Measurements from ENCODE around the gene MTF1. TPM values are rescaled to one million over a fixed set of nuclear protein-coding genes. Genes with fewer than 3 reads are reported as not detected.

Gene MTF1
- total RNA-seq, 1 experiment from 2014 or later: 22.1 TPM

DNA sequence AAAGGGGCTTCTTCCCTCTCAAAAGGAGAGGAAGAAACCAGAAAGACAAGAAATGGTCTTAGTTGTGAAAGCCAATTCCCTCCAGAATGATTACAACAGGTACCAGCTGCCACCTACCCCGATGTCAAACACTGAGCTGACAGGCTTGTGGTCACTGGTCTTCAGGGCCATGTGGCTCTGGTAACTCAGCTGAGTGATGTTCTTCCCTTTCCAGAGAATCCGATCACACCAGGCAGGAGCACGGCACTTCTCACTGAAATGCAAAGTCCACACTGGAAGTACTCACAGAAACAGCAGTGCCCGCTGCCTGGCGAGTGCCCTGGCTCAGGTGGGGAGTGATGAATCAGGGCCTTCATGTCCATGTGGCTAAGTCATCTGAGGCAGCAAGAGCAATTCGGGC, 18.7 kb upstream of the MTF1 start:
- no peaks in the 10 kb centered on the region for H3K36me3 ChIP-seq (ENCODE audit: low read depth)
- H3K4me1 ChIP-seq (replicated peaks; ENCODE audit: insufficient read depth): no peaks in the 10 kb centered on the region
- no peaks in the 10 kb centered on the region; the same call in 1 of the 2 replicates for H4K20me1 ChIP-seq (ENCODE audit: insufficient read depth)
- no peaks in the 10 kb centered on the region for H3K9me2 ChIP-seq (ENCODE audit: insufficient read depth)
- intact Hi-C loops (cut with micrococcal nuclease; ENCODE audit: unreplicated experiment): no loop called here
- H2AFZ ChIP-seq: no peak overlapping the region
- POLR2A ChIA-PET (ENCODE audit: unreplicated experiment): no interaction called here
- H3K4me2 ChIP-seq: no peak overlapping the region
- H3F3A ChIP-seq (ENCODE audit: insufficient read depth, low read depth): no peaks in the 10 kb centered on the region; the same call in 1 of the 2 replicates
- H3K27ac ChIP-seq: no peak overlapping the region
- no TSS peak for BruUV-seq (replicated peaks)
- no peak for TF ChIP-seq EZH2 (IDR thresholded peaks at IDR 0.05; ENCODE audit: low read depth)
- TF ChIP-seq, protein P1, sequence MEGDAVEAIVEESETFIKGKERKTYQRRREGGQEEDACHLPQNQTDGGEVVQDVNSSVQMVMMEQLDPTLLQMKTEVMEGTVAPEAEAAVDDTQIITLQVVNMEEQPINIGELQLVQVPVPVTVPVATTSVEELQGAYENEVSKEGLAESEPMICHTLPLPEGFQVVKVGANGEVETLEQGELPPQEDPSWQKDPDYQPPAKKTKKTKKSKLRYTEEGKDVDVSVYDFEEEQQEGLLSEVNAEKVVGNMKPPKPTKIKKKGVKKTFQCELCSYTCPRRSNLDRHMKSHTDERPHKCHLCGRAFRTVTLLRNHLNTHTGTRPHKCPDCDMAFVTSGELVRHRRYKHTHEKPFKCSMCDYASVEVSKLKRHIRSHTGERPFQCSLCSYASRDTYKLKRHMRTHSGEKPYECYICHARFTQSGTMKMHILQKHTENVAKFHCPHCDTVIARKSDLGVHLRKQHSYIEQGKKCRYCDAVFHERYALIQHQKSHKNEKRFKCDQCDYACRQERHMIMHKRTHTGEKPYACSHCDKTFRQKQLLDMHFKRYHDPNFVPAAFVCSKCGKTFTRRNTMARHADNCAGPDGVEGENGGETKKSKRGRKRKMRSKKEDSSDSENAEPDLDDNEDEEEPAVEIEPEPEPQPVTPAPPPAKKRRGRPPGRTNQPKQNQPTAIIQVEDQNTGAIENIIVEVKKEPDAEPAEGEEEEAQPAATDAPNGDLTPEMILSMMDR (conservative IDR thresholded peaks at IDR 0.05): no peak
- CTCF ChIA-PET: no interaction called here
- DNase-seq: no peak
- H3K9me3 ChIP-seq (ENCODE audit: insufficient read depth, low read depth): no peaks in the 10 kb centered on the region
- H3K27me3 ChIP-seq (ENCODE audit: insufficient read depth, low read depth): no peaks in the 10 kb centered on the region
- no peaks in the 10 kb centered on the region for H3K79me2 ChIP-seq (ENCODE audit: low read depth)
- H3K4me3 ChIP-seq: no peak overlapping the region

DNA sequence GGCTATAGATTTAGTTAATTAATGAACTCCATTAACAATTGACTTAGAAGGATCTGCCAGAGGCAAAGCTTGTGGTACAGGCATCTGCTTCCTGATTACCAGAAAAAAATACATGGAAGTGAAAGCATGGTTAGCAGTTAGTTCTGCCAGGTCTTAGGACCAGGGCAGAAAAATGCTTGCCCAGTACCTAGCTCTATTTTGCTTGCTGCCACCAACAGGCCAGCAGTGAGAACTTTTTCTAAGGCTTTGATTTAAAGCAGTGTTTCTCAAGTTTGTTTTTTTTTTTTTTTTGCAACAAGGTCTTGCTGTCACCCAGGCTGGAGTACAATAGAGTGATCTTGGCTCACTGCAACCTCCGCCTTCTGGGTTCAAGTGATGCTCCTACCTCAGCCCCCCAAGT, 16.4 kb upstream of the MTF1 start:
- no TSS peak for BruUV-seq (replicated peaks)
- H3K9me3 ChIP-seq (ENCODE audit: insufficient read depth, low read depth): no peaks in the 10 kb centered on the region
- intact Hi-C loops (cut with micrococcal nuclease; ENCODE audit: unreplicated experiment): no loop called here
- no peak for TF ChIP-seq EZH2 (IDR thresholded peaks at IDR 0.05; ENCODE audit: low read depth)
- TF ChIP-seq, protein P1 (conservative IDR thresholded peaks at IDR 0.05): peak; percentile 56
- no peaks in the 10 kb centered on the region; the same call in 1 of the 2 replicates for H3F3A ChIP-seq (ENCODE audit: insufficient read depth, low read depth)
- H3K27ac ChIP-seq: no peak overlapping the region
- H3K36me3 ChIP-seq (ENCODE audit: low read depth): no peaks in the 10 kb centered on the region
- no peaks in the 10 kb centered on the region for H3K27me3 ChIP-seq (ENCODE audit: insufficient read depth, low read depth)
- H3K4me1 ChIP-seq (replicated peaks; ENCODE audit: insufficient read depth): no peaks in the 10 kb centered on the region
- H3K79me2 ChIP-seq (ENCODE audit: low read depth): no peaks in the 10 kb centered on the region
- POLR2A ChIA-PET (ENCODE audit: unreplicated experiment): interaction anchor here (0.6 kb wide), 1 partner anchor 146 kb away, joined by 3 read pairs; no protein-coding TSS in a partner anchor
- no peaks in the 10 kb centered on the region for H3K9me2 ChIP-seq (ENCODE audit: insufficient read depth)
- CTCF ChIA-PET: interaction anchor here (0.6 to 0.8 kb wide), 6 partner anchors 125 to 1300 kb away, joined by 3 to 11 read pairs (median 4); no protein-coding TSS in a partner anchor
- no peak overlapping the region for H2AFZ ChIP-seq
- H4K20me1 ChIP-seq (ENCODE audit: insufficient read depth): no peaks in the 10 kb centered on the region
- DNase-seq: peak in 1 of 2 experiments; percentile 48
- no peak overlapping the region for H3K4me2 ChIP-seq
- H3K4me3 ChIP-seq: no peak overlapping the region

DNA sequence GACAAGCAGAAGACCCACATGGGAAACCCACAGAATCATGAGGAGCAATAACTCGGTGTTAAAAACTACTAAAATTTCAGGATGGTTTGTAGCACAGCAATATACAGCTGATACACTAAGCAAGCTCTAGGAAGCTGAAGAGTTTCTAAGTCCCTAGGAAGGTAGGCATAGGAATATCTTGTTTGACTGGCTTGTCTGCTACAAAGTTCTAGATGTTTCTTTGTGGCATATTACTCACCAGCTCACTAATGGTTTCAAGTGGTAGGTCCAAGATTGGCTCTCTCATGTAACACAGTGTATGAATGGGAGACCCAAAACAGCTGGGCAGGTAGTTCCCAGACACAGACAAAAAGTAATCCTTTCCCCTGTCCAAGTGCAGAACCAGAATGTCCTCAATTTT, 13.3 kb upstream of the MTF1 start:
- Histone ChIP-seq H3K27me3 (ENCODE audit: insufficient read depth, low read depth) (no peaks in the 10 kb centered on the region), H3K9me2 (ENCODE audit: insufficient read depth) (no peaks in the 10 kb centered on the region), H4K20me1 (ENCODE audit: insufficient read depth) (no peaks in the 10 kb centered on the region), H2AFZ (no peak overlapping the region), H3F3A (ENCODE audit: insufficient read depth, low read depth) (no peaks in the 10 kb centered on the region; the same call in 1 of the 2 replicates), H3K9me3 (ENCODE audit: insufficient read depth, low read depth) (no peaks in the 10 kb centered on the region), H3K27ac (no peak overlapping the region), H3K36me3 (ENCODE audit: low read depth) (no peaks in the 10 kb centered on the region), H3K79me2 (ENCODE audit: low read depth) (no peaks in the 10 kb centered on the region), H3K4me2 (no peak overlapping the region), H3K4me1 (replicated peaks; ENCODE audit: insufficient read depth) (no peaks in the 10 kb centered on the region), H3K4me3 (no peak overlapping the region)
- intact Hi-C loops (cut with micrococcal nuclease; ENCODE audit: unreplicated experiment): no loop called here
- no peak for DNase-seq
- ChIA-PET POLR2A (ENCODE audit: unreplicated experiment) (no interaction called here), CTCF (interaction anchor here (0.6 kb wide), 1 partner anchor 46 kb away, joined by 7 read pairs; no protein-coding TSS in a partner anchor)
- no TSS peak for BruUV-seq (replicated peaks)
- TF ChIP-seq, protein P1 (conservative IDR thresholded peaks at IDR 0.05): no peak
- no peak for TF ChIP-seq EZH2 (IDR thresholded peaks at IDR 0.05; ENCODE audit: low read depth)

Data from PC-9 (cell line).